WTC11 (cell line): Measurements from ENCODE around the gene SLC38A7. TPM values are rescaled to one million over a fixed set of nuclear protein-coding genes. Genes with fewer than 3 reads are reported as not detected.

Experiments
- ATAC-seq: fragments of 200-7000 bp; cut with Tn5 transposase; 2 replicates; pipeline ENCODE4 v1.10.0; 2021; ENCODE audit warnings: mild to moderate bottlenecking, moderate library complexity
- CTCF ChIA-PET: fragments of 300-600 bp; sonication (Branson Sonifier 250); formaldehyde crosslinking; loops from one replicate; lab custom pipeline; 2021; ENCODE audit warnings: antibody characterized with exemption; lab: Charles Lee
- POLR2A ChIA-PET: fragments of 350-600 bp; sonication (Branson Sonifier 250); formaldehyde crosslinking; loops from one replicate; lab custom pipeline; 2021; ENCODE audit warnings: antibody characterized with exemption; lab: Charles Lee
- DNase-seq: peaks from one replicate; pipeline ENCODE4 v3.0.0; 2021; ENCODE audit warnings: low spot score
- H3K27ac Mint-ChIP-seq: 2 replicates; pipeline ENCODE4 v1.8.0; 2021; ENCODE audit warnings: mixed read lengths
- H3K27me3 Mint-ChIP-seq: 2 replicates; pipeline ENCODE4 v1.8.0; 2021; ENCODE audit warnings: low read depth, mild to moderate bottlenecking, moderate library complexity, mixed read lengths
- H3K36me3 Mint-ChIP-seq: 2 replicates; pipeline ENCODE4 v1.8.0; 2021; ENCODE audit warnings: mixed read lengths
- H3K4me1 Mint-ChIP-seq: 2 replicates; pipeline ENCODE4 v1.8.0; 2022; ENCODE audit warnings: mixed read lengths
- H3K4me3 Mint-ChIP-seq: 2 replicates; pipeline ENCODE4 v1.8.0; 2021; ENCODE audit warnings: mild to moderate bottlenecking, moderate library complexity, mixed read lengths
- H3K9me3 Mint-ChIP-seq: 2 replicates; pipeline ENCODE4 v1.8.0; 2021; ENCODE audit warnings: mixed read lengths
- ELF4 ChIP-seq: sonication (generic); formaldehyde crosslinking; IDR thresholded peaks from 2 replicates; pipeline ENCODE4 v1.8.1; 2022; ENCODE audit warnings: low read depth, mild to moderate bottlenecking, moderate library complexity, missing genetic modification reagents
- EMX1 ChIP-seq: fragments of 250-450 bp; sonication (Bioruptor Pico); IDR thresholded peaks from 2 replicates; pipeline ENCODE4 v1.8.0; 2021; ENCODE audit warnings: mild to moderate bottlenecking
- FOXJ3 ChIP-seq: sonication (generic); formaldehyde crosslinking; IDR thresholded peaks from 2 replicates; pipeline ENCODE4 v1.9.0; 2021; ENCODE audit warnings: missing genetic modification reagents, mild to moderate bottlenecking, borderline replicate concordance
- GABPB1 ChIP-seq: sonication (generic); formaldehyde crosslinking; IDR thresholded peaks from 2 replicates; pipeline ENCODE4 v1.8.1; 2023; ENCODE audit warnings: mild to moderate bottlenecking, missing genetic modification reagents
- NFE2L1 ChIP-seq: sonication (generic); formaldehyde crosslinking; IDR thresholded peaks from 2 replicates; pipeline ENCODE4 v1.8.1; 2023; ENCODE audit warnings: missing genetic modification reagents
- NFYB ChIP-seq: sonication (generic); formaldehyde crosslinking; conservative IDR thresholded peaks from 2 replicates; pipeline ENCODE4 v1.8.0; 2022; ENCODE audit warnings: low read depth, missing genetic modification reagents
- NR2C2 ChIP-seq: sonication (generic); formaldehyde crosslinking; IDR thresholded peaks from 2 replicates; pipeline ENCODE4 v1.8.0; 2022; ENCODE audit warnings: mild to moderate bottlenecking, missing genetic modification reagents
- NR3C1 ChIP-seq: sonication (generic); formaldehyde crosslinking; conservative IDR thresholded peaks from 2 replicates; pipeline ENCODE4 v1.8.1; 2023; ENCODE audit warnings: low read depth, mild to moderate bottlenecking, missing genetic modification reagents
- ZBTB21 ChIP-seq: sonication (generic); formaldehyde crosslinking; IDR thresholded peaks from 2 replicates; pipeline ENCODE4 v1.8.1; 2023; ENCODE audit warnings: mild to moderate bottlenecking, missing genetic modification reagents, borderline replicate concordance
- ZNF396 ChIP-seq: fragments of 250-450 bp; sonication (Bioruptor Pico); IDR thresholded peaks from 2 replicates; pipeline ENCODE4 v1.8.0; 2021; ENCODE audit warnings: mild to moderate bottlenecking, moderate library complexity, borderline replicate concordance
- total RNA-seq: library from RNA; stranded (reverse); gene quantifications from 3 replicates; pipeline ENCODE4 v1.2.3, GENCODE V29; 2021
- TF ChIP-seq, protein P1 (sequence below): sonication (generic); formaldehyde crosslinking; IDR thresholded peaks from 2 replicates; pipeline ENCODE4 v1.8.1; 2023; ENCODE audit warnings: mild to moderate bottlenecking, moderate library complexity, missing genetic modification reagents
- TF ChIP-seq, protein P2 (sequence below): sonication (generic); formaldehyde crosslinking; IDR thresholded peaks from 2 replicates; pipeline ENCODE4 v1.8.1; 2022; ENCODE audit warnings: mild to moderate bottlenecking, missing genetic modification reagents, moderate library complexity, borderline replicate concordance
- TF ChIP-seq, protein P3 (sequence below): sonication (generic); formaldehyde crosslinking; IDR thresholded peaks from 2 replicates; pipeline ENCODE4 v1.8.0; 2022; ENCODE audit warnings: mild to moderate bottlenecking, missing genetic modification reagents
- TF ChIP-seq, protein P4 (sequence below): fragments of 250-450 bp; sonication (Bioruptor Pico); IDR thresholded peaks from 2 replicates; pipeline ENCODE4 v1.9.0; 2021; ENCODE audit warnings: mild to moderate bottlenecking, borderline replicate concordance
- TF ChIP-seq, protein P5 (sequence below): sonication (generic); formaldehyde crosslinking; conservative IDR thresholded peaks from 2 replicates; pipeline ENCODE4 v1.8.1; 2023; ENCODE audit warnings: mild to moderate bottlenecking, low read depth, missing genetic modification reagents, moderate library complexity

Gene SLC38A7
- total RNA-seq, 1 experiment from 2014 or later = 23.1 TPM

DNA sequence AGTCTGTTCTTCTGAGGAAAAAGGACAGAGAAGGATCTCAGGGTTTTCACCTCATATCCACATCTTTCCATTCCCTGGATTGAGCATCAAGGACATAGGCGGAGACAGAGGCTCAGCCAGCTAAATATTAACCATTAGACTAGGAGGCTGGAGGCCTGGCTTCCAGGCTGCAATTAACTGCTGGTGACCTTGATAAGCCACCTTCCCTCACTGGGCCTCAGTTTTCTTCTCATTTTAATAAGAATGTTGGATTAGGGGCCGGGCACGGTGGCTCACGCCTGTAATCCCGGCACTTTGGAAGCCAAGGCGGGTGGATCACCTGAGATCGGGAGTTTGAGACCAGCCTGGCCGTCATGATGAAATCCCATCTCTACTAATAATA, 29.4 kb downstream of the SLC38A7 start:
- CTCF ChIA-PET = interaction anchor here (0.9 to 1.1 kb wide), 3 partner anchors 101 to 355 kb away, joined by 3 to 6 read pairs (median 5); no protein-coding TSS in a partner anchor
- ATAC-seq (no peak), DNase-seq (no peak)
- Mint-ChIP-seq H3K9me3 (no peaks in the 10 kb centered on the region), H3K27me3 (peaks cover 17% of the 10 kb centered on the region)
- TF ChIP-seq, protein P1, sequence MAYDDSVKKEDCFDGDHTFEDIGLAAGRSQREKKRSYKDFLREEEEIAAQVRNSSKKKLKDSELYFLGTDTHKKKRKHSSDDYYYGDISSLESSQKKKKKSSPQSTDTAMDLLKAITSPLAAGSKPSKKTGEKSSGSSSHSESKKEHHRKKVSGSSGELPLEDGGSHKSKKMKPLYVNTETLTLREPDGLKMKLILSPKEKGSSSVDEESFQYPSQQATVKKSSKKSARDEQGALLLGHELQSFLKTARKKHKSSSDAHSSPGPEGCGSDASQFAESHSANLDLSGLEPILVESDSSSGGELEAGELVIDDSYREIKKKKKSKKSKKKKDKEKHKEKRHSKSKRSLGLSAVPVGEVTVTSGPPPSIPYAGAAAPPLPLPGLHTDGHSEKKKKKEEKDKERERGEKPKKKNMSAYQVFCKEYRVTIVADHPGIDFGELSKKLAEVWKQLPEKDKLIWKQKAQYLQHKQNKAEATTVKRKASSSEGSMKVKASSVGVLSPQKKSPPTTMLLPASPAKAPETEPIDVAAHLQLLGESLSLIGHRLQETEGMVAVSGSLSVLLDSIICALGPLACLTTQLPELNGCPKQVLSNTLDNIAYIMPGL (CRISPR knock-in tag) = no peak
- TF ChIP-seq NR2C2 (CRISPR knock-in tag) (no peak), NFE2L1 (CRISPR knock-in tag) (no peak), ZNF396 (CRISPR knock-in tag) (no peak), GABPB1 (CRISPR knock-in tag) (0 out of 2 replicates have a peak, but pooled peaks have one; percentile 21)
- TF ChIP-seq, protein P2, sequence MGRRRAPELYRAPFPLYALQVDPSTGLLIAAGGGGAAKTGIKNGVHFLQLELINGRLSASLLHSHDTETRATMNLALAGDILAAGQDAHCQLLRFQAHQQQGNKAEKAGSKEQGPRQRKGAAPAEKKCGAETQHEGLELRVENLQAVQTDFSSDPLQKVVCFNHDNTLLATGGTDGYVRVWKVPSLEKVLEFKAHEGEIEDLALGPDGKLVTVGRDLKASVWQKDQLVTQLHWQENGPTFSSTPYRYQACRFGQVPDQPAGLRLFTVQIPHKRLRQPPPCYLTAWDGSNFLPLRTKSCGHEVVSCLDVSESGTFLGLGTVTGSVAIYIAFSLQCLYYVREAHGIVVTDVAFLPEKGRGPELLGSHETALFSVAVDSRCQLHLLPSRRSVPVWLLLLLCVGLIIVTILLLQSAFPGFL = no peak
- TF ChIP-seq, all 79 proteins: peak for 1
- POLR2A ChIA-PET = interaction anchor here (0.8 kb wide), 1 partner anchor 8 kb away, joined by 3 read pairs; no protein-coding TSS in a partner anchor
- peaks cover 12% of the 10 kb centered on the region for H3K4me1 Mint-ChIP-seq
- no peak overlapping the region for H3K27ac Mint-ChIP-seq
- no peaks in the 10 kb centered on the region for H3K36me3 Mint-ChIP-seq
- no peak overlapping the region for H3K4me3 Mint-ChIP-seq

DNA sequence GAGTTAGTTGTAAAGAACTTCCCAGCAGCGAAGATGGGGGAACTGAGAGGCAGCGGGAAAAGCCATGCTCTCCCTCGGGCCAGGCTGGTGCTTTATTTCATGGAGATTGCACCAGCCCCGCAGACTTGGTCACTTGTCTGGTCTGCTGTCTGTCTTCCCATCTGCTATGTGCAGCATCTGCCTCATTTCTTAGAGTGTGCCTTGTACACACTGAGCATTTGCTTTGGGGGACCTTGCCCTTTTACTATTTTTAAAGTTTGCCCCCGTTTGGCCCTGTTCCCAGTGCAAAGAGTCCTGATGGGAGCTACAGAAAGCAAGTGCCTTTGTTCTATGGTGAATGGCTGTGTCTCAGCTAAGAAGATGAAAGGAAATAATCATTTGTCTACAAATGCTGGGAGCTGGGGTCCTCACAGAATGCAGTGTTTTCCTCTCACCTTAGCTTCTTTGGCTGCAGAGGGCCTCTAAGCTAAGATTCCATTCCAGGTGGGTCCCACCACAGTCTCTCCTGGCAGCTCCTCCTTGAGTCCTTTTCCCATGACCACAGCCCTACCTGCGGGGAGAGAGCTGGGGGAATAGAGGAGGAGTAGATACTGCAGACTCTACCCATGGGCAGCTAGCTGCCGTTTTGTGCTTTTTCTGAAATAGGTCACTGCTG, 29.9 kb downstream of the SLC38A7 start:
- Mint-ChIP-seq H3K36me3 (no peaks in the 10 kb centered on the region), H3K27ac (no peak overlapping the region), H3K27me3 (peaks cover 17% of the 10 kb centered on the region), H3K4me1 (peaks cover 12% of the 10 kb centered on the region), H3K9me3 (no peaks in the 10 kb centered on the region), H3K4me3 (no peak overlapping the region)
- DNase-seq (no peak), ATAC-seq (no peak)
- ChIA-PET CTCF (interaction anchor here (0.9 to 1.1 kb wide), 3 partner anchors 102 to 355 kb away, joined by 3 to 6 read pairs (median 5); no protein-coding TSS in a partner anchor), POLR2A (interaction anchor here (0.8 kb wide), 1 partner anchor 8 kb away, joined by 3 read pairs; no protein-coding TSS in a partner anchor)
- TF ChIP-seq ELF4 (no peak), NR3C1 (no peak), GABPB1 (CRISPR knock-in tag) (peak; percentile 85; the same call in 1 of the 2 replicates)

DNA sequence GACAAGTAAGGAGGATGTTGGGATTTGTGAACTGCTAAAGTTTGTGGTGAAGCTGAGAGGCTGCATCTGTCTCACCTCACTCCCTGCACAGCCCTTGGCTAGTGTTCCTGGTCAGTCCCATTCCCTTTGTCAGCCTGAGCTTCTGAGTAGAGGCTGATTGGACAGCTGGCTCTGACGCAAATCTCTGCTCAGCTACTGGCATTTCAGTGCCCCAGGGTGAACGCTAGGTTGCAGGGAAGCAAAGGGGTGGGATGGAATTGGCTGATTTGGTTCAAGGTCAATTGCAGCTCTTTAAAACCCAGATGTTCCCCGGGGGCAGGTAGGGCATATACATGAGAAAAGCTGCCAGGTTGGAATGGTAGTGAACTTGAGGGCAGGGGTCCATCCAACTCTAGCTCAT, 31.8 kb downstream of the SLC38A7 start:
- H3K9me3 Mint-ChIP-seq = no peaks in the 10 kb centered on the region
- peaks cover 12% of the 10 kb centered on the region for H3K4me1 Mint-ChIP-seq
- ATAC-seq (peak; percentile 99), DNase-seq (peak; percentile 78)
- peak overlapping the region; percentile 57; the same call in 1 of the 2 replicates for H3K27ac Mint-ChIP-seq
- peaks cover 17% of the 10 kb centered on the region for H3K27me3 Mint-ChIP-seq
- no peak overlapping the region for H3K4me3 Mint-ChIP-seq
- CTCF ChIA-PET = interaction anchor here (0.6 to 2.4 kb wide), 18 partner anchors 8 to 620 kb away, joined by 3 to 38 read pairs (median 3); partner anchors contain the start of gene GOT2
- no peaks in the 10 kb centered on the region for H3K36me3 Mint-ChIP-seq
- POLR2A ChIA-PET = interaction anchor here (0.6 to 1.1 kb wide), 4 partner anchors 8 to 82 kb away, joined by 4 to 8 read pairs (median 6); partner anchors contain the start of genes CNOT1 and GOT2
- TF ChIP-seq, protein P3, sequence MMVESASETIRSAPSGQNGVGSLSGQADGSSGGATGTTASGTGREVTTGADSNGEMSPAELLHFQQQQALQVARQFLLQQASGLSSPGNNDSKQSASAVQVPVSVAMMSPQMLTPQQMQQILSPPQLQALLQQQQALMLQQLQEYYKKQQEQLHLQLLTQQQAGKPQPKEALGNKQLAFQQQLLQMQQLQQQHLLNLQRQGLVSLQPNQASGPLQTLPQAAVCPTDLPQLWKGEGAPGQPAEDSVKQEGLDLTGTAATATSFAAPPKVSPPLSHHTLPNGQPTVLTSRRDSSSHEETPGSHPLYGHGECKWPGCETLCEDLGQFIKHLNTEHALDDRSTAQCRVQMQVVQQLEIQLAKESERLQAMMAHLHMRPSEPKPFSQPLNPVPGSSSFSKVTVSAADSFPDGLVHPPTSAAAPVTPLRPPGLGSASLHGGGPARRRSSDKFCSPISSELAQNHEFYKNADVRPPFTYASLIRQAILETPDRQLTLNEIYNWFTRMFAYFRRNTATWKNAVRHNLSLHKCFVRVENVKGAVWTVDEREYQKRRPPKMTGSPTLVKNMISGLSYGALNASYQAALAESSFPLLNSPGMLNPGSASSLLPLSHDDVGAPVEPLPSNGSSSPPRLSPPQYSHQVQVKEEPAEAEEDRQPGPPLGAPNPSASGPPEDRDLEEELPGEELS (CRISPR knock-in tag) = no peak
- 0 out of 2 replicates have a peak, but pooled peaks have one; percentile 38 for TF ChIP-seq ZBTB21 (CRISPR knock-in tag)

DNA sequence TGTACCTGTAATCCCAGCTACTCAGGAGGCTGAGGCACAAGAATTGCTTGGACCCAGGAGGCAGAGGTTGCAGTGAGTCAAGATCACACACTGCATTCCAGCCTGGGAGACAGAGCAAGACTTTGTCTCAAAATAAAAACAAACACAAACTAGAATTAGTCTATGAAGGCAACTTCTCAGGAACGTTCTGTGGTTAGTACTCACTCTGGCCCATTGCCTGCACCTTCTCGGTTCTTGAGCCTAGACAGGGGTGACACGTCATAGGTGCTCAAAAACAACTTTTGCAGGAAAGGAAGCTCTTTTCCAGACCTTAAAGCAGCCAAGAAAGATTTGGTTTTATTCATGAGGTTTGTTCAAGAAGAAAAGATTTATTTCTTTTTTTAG, 32.6 kb downstream of the SLC38A7 start:
- no peak for ATAC-seq
- Mint-ChIP-seq H3K9me3 (no peaks in the 10 kb centered on the region), H3K4me1 (peaks cover 12% of the 10 kb centered on the region), H3K36me3 (no peaks in the 10 kb centered on the region), H3K27ac (no peak overlapping the region), H3K4me3 (no peak overlapping the region), H3K27me3 (peaks cover 17% of the 10 kb centered on the region)
- POLR2A ChIA-PET = no interaction called here
- no peak for DNase-seq
- CTCF ChIA-PET = interaction anchor here (0.5 to 2.4 kb wide), 6 partner anchors 9 to 157 kb away, joined by 3 to 38 read pairs (median 5); no protein-coding TSS in a partner anchor
- TF ChIP-seq, protein P4, sequence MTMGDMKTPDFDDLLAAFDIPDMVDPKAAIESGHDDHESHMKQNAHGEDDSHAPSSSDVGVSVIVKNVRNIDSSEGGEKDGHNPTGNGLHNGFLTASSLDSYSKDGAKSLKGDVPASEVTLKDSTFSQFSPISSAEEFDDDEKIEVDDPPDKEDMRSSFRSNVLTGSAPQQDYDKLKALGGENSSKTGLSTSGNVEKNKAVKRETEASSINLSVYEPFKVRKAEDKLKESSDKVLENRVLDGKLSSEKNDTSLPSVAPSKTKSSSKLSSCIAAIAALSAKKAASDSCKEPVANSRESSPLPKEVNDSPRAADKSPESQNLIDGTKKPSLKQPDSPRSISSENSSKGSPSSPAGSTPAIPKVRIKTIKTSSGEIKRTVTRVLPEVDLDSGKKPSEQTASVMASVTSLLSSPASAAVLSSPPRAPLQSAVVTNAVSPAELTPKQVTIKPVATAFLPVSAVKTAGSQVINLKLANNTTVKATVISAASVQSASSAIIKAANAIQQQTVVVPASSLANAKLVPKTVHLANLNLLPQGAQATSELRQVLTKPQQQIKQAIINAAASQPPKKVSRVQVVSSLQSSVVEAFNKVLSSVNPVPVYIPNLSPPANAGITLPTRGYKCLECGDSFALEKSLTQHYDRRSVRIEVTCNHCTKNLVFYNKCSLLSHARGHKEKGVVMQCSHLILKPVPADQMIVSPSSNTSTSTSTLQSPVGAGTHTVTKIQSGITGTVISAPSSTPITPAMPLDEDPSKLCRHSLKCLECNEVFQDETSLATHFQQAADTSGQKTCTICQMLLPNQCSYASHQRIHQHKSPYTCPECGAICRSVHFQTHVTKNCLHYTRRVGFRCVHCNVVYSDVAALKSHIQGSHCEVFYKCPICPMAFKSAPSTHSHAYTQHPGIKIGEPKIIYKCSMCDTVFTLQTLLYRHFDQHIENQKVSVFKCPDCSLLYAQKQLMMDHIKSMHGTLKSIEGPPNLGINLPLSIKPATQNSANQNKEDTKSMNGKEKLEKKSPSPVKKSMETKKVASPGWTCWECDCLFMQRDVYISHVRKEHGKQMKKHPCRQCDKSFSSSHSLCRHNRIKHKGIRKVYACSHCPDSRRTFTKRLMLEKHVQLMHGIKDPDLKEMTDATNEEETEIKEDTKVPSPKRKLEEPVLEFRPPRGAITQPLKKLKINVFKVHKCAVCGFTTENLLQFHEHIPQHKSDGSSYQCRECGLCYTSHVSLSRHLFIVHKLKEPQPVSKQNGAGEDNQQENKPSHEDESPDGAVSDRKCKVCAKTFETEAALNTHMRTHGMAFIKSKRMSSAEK (CRISPR knock-in tag) = no peak
- TF ChIP-seq FOXJ3 (CRISPR knock-in tag) (no peak), EMX1 (no peak), NFYB (CRISPR knock-in tag) (no peak)
- TF ChIP-seq, protein P5, sequence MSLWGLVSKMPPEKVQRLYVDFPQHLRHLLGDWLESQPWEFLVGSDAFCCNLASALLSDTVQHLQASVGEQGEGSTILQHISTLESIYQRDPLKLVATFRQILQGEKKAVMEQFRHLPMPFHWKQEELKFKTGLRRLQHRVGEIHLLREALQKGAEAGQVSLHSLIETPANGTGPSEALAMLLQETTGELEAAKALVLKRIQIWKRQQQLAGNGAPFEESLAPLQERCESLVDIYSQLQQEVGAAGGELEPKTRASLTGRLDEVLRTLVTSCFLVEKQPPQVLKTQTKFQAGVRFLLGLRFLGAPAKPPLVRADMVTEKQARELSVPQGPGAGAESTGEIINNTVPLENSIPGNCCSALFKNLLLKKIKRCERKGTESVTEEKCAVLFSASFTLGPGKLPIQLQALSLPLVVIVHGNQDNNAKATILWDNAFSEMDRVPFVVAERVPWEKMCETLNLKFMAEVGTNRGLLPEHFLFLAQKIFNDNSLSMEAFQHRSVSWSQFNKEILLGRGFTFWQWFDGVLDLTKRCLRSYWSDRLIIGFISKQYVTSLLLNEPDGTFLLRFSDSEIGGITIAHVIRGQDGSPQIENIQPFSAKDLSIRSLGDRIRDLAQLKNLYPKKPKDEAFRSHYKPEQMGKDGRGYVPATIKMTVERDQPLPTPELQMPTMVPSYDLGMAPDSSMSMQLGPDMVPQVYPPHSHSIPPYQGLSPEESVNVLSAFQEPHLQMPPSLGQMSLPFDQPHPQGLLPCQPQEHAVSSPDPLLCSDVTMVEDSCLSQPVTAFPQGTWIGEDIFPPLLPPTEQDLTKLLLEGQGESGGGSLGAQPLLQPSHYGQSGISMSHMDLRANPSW (CRISPR knock-in tag) = no peak
